Sigmoid colon (tissue), 4 donors: Measurements from ENCODE around the gene WDR73.

ENCODE experiments used
- CTCF ChIP-seq, 4 experiments: fragments of 450-650 bp in 3 of 4; fragments of 200-600 bp in 1 of 4; IDR thresholded peaks; one replicate each; pipeline ENCODE4 v1.5.1; 2016 to 2019; ENCODE audit warnings: antibody characterized with exemption in 4 of 4, mild to moderate bottlenecking in 3 of 4, moderate library complexity in 2 of 4
- POLR2A ChIP-seq, 2 donors: fragments of 450-650 bp; IDR thresholded peaks; one replicate each; pipeline ENCODE4 v1.6.1; 2016; ENCODE audit warnings: antibody characterized with exemption in 2 of 2, mild to moderate bottlenecking in 2 of 2, moderate library complexity in 2 of 2
- POLR2AphosphoS5 ChIP-seq, 4 donors: sonication (generic); formaldehyde crosslinking; IDR thresholded peaks; one replicate each; pipeline ENCODE4 v1.6.1; 2017; ENCODE audit warnings: antibody characterized with exemption in 4 of 4

GRCh38 chr15:84643838-84644237 lies 10.2 kb downstream of the WDR73 start:
- TF ChIP-seq POLR2A (IDR thresholded peaks at IDR 0.05) (no peak), POLR2AphosphoS5 (IDR thresholded peaks at IDR 0.05) (no peak), CTCF (IDR thresholded peaks at IDR 0.05) (no peak)
